Measurements from ENCODE around the gene FNDC7.
"Not testable (repeated sequence)": the region's sequence is repeated elsewhere in the genome, so short reads cannot be mapped to it uniquely, and the experiment has no call there.

GRCh38 chr1:108667422-108667821 lies 45.3 kb upstream of the FNDC7 start:
- not testable (repeated sequence) for TF ChIP-seq FOXM1 (IDR thresholded peaks at IDR 0.05; ENCODE audit: borderline replicate concordance); LEF1 (IDR thresholded peaks at IDR 0.05; ENCODE audit: borderline replicate concordance); TARDBP (IDR thresholded peaks at IDR 0.05); SUZ12 (IDR thresholded peaks at IDR 0.05); ZNF384 (IDR thresholded peaks at IDR 0.05); L3MBTL2 (conservative IDR thresholded peaks at IDR 0.05); HDGF (IDR thresholded peaks at IDR 0.05; ENCODE audit: borderline replicate concordance); BHLHE40 (IDR thresholded peaks at IDR 0.05; ENCODE audit: borderline replicate concordance); SP1 (IDR thresholded peaks at IDR 0.05); FOXK2 (IDR thresholded peaks at IDR 0.05); FOXA1 (IDR thresholded peaks at IDR 0.05)
